IMR-90 (cell line): ENCODE results near the gene APCDD1L. TPM values are rescaled to one million over a fixed set of nuclear protein-coding genes. Genes with fewer than 3 reads are reported as not detected.

Experiments used
- ATAC-seq: fragments of 200-7000 bp; cut with Tn5 transposase; 2 replicates; pipeline ENCODE4 v1.9.1; 2020; ENCODE audit warnings: low read depth, mild to moderate bottlenecking, moderate library complexity
- BruUV-seq: library from RNA; stranded (reverse); fragments of 400-500 nt; replicated peaks from 2 replicates; lab custom pipeline; 2021; lab: Mats Ljungman, UMichigan
- CTCF ChIA-PET: fragments of 300-600 bp; formaldehyde crosslinking; extraction: SDS; loops from one replicate; lab custom pipeline; 2021; ENCODE audit warnings: antibody characterized with exemption; lab: Yijun Ruan, JAX
- POLR2A ChIA-PET: fragments of 300-600 bp; sonication (Branson Sonifier 250); formaldehyde crosslinking; loops from one replicate; lab custom pipeline; 2022; ENCODE audit warnings: antibody characterized with exemption; ENCODE audit not compliant: unreplicated experiment; lab: Charles Lee
- DNase-seq: peaks from one replicate; pipeline ENCODE4 v3.0.0; 2013
- H2AFZ ChIP-seq: replicated peaks from 2 replicates; pipeline ENCODE3; 2013; ENCODE audit warnings: low read length, mild to moderate bottlenecking; ENCODE audit not compliant: poor library complexity
- H2AK5ac ChIP-seq: 2 replicates; pipeline ENCODE4 v1.6.1; 2013; ENCODE audit warnings: low read depth, low read length, inconsistent platforms
- H2AK9ac ChIP-seq: replicated peaks from 2 replicates; pipeline ENCODE3; 2013; ENCODE audit warnings: mild to moderate bottlenecking, low read depth, low read length, moderate library complexity; ENCODE audit not compliant: poor library complexity
- H2BK120ac ChIP-seq: 2 replicates; pipeline ENCODE4 v1.6.1; 2013; ENCODE audit warnings: low read depth, low read length, inconsistent platforms
- H2BK15ac ChIP-seq: 3 replicates; pipeline ENCODE4 v1.6.1; 2013; ENCODE audit warnings: low read depth, low read length, inconsistent platforms
- H2BK20ac ChIP-seq: 2 replicates; pipeline ENCODE4 v1.6.1; 2013; ENCODE audit warnings: low read depth, mild to moderate bottlenecking, inconsistent platforms, low read length, moderate library complexity
- H2BK5ac ChIP-seq: 2 replicates; pipeline ENCODE4 v1.6.1; 2013; ENCODE audit warnings: mild to moderate bottlenecking, low read depth, low read length, inconsistent platforms; ENCODE audit not compliant: poor library complexity, severe bottlenecking
- H3K14ac ChIP-seq: replicated peaks from 2 replicates; pipeline ENCODE4 v1.6.1; 2013; ENCODE audit warnings: low read depth, low read length, inconsistent platforms
- H3K18ac ChIP-seq: 2 replicates; pipeline ENCODE4 v1.6.1; 2013; ENCODE audit warnings: low read depth, low read length, control low read depth
- H3K23ac ChIP-seq: 2 replicates; pipeline ENCODE4 v1.6.1; 2013; ENCODE audit warnings: low read depth, low read length, inconsistent platforms
- H3K27ac ChIP-seq: 2 replicates; pipeline ENCODE4 v1.5.1; 2013; ENCODE audit warnings: mild to moderate bottlenecking, control low read depth, low read length; ENCODE audit not compliant: insufficient read depth
- H3K27me3 ChIP-seq: 2 replicates; pipeline ENCODE4 v1.6.1; 2013; ENCODE audit warnings: low read length; ENCODE audit not compliant: control insufficient read depth, insufficient read depth
- H3K36me3 ChIP-seq: 2 replicates; pipeline ENCODE4 v1.6.1; 2013; ENCODE audit warnings: low read length, mixed read lengths; ENCODE audit not compliant: control insufficient read depth, insufficient read depth
- H3K4ac ChIP-seq: 2 replicates; pipeline ENCODE4 v1.6.1; 2013; ENCODE audit warnings: low read depth, low read length, inconsistent platforms
- H3K4me1 ChIP-seq: 2 replicates; pipeline ENCODE4 v1.6.1; 2013; ENCODE audit warnings: low read length, mixed read lengths; ENCODE audit not compliant: control insufficient read depth, insufficient read depth
- H3K4me2 ChIP-seq: 2 replicates; pipeline ENCODE4 v1.6.1; 2013; ENCODE audit warnings: low read depth, mild to moderate bottlenecking, control low read depth, low read length, moderate library complexity
- H3K4me3 ChIP-seq: 2 replicates; pipeline ENCODE4 v1.5.1; 2013; ENCODE audit warnings: low read depth, mild to moderate bottlenecking, control low read depth, low read length, moderate library complexity; ENCODE audit not compliant: insufficient read depth
- H3K56ac ChIP-seq: 2 replicates; pipeline ENCODE4 v1.6.1; 2013; ENCODE audit warnings: low read length, inconsistent platforms; ENCODE audit not compliant: insufficient read depth; ENCODE audit errors: extremely low read depth
- H3K79me1 ChIP-seq, 2 experiments: 2 replicates each; pipeline ENCODE4 v1.6.1; 2013; ENCODE audit warnings: low read length in 2 of 2, inconsistent platforms in 1 of 2, low read depth in 1 of 2
- H3K9ac ChIP-seq: 2 replicates; pipeline ENCODE4 v1.6.1; 2013; ENCODE audit warnings: low read depth, low read length, control low read depth
- H3K9me1 ChIP-seq: 2 replicates; pipeline ENCODE4 v1.6.1; 2013; ENCODE audit warnings: low read length, inconsistent platforms; ENCODE audit not compliant: insufficient read depth
- H3K9me3 ChIP-seq: 2 replicates; pipeline ENCODE4 v1.6.1; 2013; ENCODE audit warnings: low read length; ENCODE audit not compliant: control insufficient read depth, insufficient read depth
- H4K20me1 ChIP-seq: 2 replicates; pipeline ENCODE4 v1.6.1; 2013; ENCODE audit warnings: low read length, inconsistent platforms; ENCODE audit not compliant: insufficient read depth
- H4K5ac ChIP-seq: 2 replicates; pipeline ENCODE4 v1.6.1; 2013; ENCODE audit warnings: mild to moderate bottlenecking, low read depth, low read length, control low read depth
- H4K8ac ChIP-seq, 2 experiments: 2 replicates each; pipeline ENCODE4 v1.6.1; 2013; ENCODE audit warnings: low read depth in 2 of 2, low read length in 2 of 2, control low read depth in 1 of 2, inconsistent platforms in 1 of 2
- H4K91ac ChIP-seq: 2 replicates; pipeline ENCODE4 v1.6.1; 2013; ENCODE audit warnings: low read depth, low read length, inconsistent platforms; ENCODE audit not compliant: insufficient read depth
- BHLHE40 ChIP-seq: fragments of 150-350 bp; IDR thresholded peaks from 2 replicates; pipeline ENCODE4 v1.6.1; 2016; ENCODE audit warnings: mild to moderate bottlenecking, low read depth, low read length
- CEBPB ChIP-seq: IDR thresholded peaks from 2 replicates; pipeline ENCODE4 v1.6.1; 2012; ENCODE audit warnings: low read depth, low read length, improper control_type of control experiment
- CTCF ChIP-seq: conservative IDR thresholded peaks from 2 replicates; pipeline ENCODE4 v1.5.1; 2012; ENCODE audit warnings: mild to moderate bottlenecking, low read depth, low read length, improper control_type of control experiment
- POLR2A ChIP-seq: IDR thresholded peaks from 2 replicates; pipeline ENCODE4 v1.6.1; 2012; ENCODE audit warnings: mild to moderate bottlenecking, low read depth, low read length
- RAD21 ChIP-seq: IDR thresholded peaks from 2 replicates; pipeline ENCODE4 v1.6.1; 2012; ENCODE audit warnings: low read length, improper control_type of control experiment
- WGBS, 2 experiments: methylation state at CpG; one replicate each; pipeline versions ENCODE4 v1.1.5 to v1.1.7; 2013; ENCODE audit warnings: missing lambda C conversion rate in 2 of 2; ENCODE audit not compliant: insufficient read length in 1 of 2; ENCODE audit errors: extremely low coverage in 2 of 2; 5-methylcytosine and 5-hydroxymethylcytosine counted together
- dilution Hi-C: fragments of 300-500 bp; cut with HindIII; formaldehyde crosslinking; loops from one replicate; pipeline ENCODE4 v1.14.3; 2018; ENCODE audit warnings: low sequenced_read_pairs; ENCODE audit not compliant: unreplicated experiment
- in situ Hi-C: fragments of 300-500 bp; cut with MboI; formaldehyde crosslinking; loops from 3 replicates; pipeline ENCODE4 v1.14.3; 2019; ENCODE audit warnings: low sequenced_read_pairs, inconsistent platforms, mixed read lengths
- intact Hi-C: fragments of 100-400 bp; cut with micrococcal nuclease; formaldehyde crosslinking; loops from 2 replicates; pipeline ENCODE4 v1.10.0; 2022
- polyA plus RNA-seq, 3 experiments: library from polyadenylated mRNA; depleted of rRNA; stranded (reverse); fragments of >200 nt; gene quantifications; 2 replicates each; pipeline ENCODE4 v1.2.3, GENCODE V29; 2012; ENCODE audit warnings: low replicate concordance in 1 of 3
- total RNA-seq: library from RNA; depleted of rRNA; stranded (reverse); fragments of >200 nt; gene quantifications from 2 replicates; pipeline ENCODE4 v1.2.3, GENCODE V29; 2012

The APCDD1L gene
- total and polyA plus RNA-seq, 2 of the 4 experiments (the other 2 are of a cell fraction), result 2.5 to 18.3 TPM

GRCh38 chr20:58495623-58496428 lies 19.4 kb downstream of the APCDD1L start:
- TF ChIP-seq BHLHE40, result no peak
- TF ChIP-seq CEBPB, result no peak
- TF ChIP-seq CTCF, result no peak
- no peak for TF ChIP-seq POLR2A
- no peak for TF ChIP-seq RAD21
- Histone ChIP-seq H3K9me3 (no peaks in the 10 kb centered on the region), H2AFZ (no peak overlapping the region)

More at GRCh38 chr20:58495623-58496428, 19.4 kb downstream of the APCDD1L start:
- CTCF ChIA-PET, result no interaction called here
- Histone ChIP-seq H4K5ac (no peak overlapping the region), H3K4me2 (no peak overlapping the region), H2BK5ac (no peak overlapping the region), H3K56ac (no peak overlapping the region), H2BK15ac (no peak overlapping the region), H3K4me1 (no peaks in the 10 kb centered on the region), H3K4ac (no peak overlapping the region), H3K79me1 (peaks cover 0 to 5% of the 10 kb centered on the region in 2 experiments; a peak in 3 of 4 replicates), H3K4me3 (no peak overlapping the region), H4K20me1 (no peaks in the 10 kb centered on the region), H3K36me3 (no peaks in the 10 kb centered on the region), H3K9me1 (peaks cover 5% of the 10 kb centered on the region), H4K91ac (no peak overlapping the region), H2AK9ac (no peak overlapping the region), H2AK5ac (no peak overlapping the region), H3K9ac (no peak overlapping the region), H3K23ac (no peak overlapping the region), H2BK120ac (no peak overlapping the region), H4K8ac (no peak overlapping the region), H3K14ac (no peak overlapping the region), H3K27me3 (no peaks in the 10 kb centered on the region; the same call in 1 of the 2 replicates), H3K18ac (no peak overlapping the region), H3K27ac (no peak overlapping the region), H2BK20ac (no peak overlapping the region)
- ATAC-seq, result no peak
- no CpG with 5 or more reads among the region's 15 CpGs for WGBS, 2 experiments
- BruUV-seq, result no TSS peak
- DNase-seq, result no peak
- POLR2A ChIA-PET, result no interaction called here
- intact Hi-C loops (no loop called here), in situ Hi-C loops (no loop called here), dilution Hi-C loops (no loop called here)
